WTC11 (cell line): ENCODE data around the gene CYTH3.

Experiments
- AFF4 ChIP-seq: sonication (generic); formaldehyde crosslinking; IDR thresholded peaks from 2 replicates; pipeline ENCODE4 v1.8.1; 2023; ENCODE audit warnings: mild to moderate bottlenecking, missing genetic modification reagents, borderline replicate concordance
- ATF2 ChIP-seq: sonication (generic); formaldehyde crosslinking; IDR thresholded peaks from 2 replicates; pipeline ENCODE4 v1.8.1; 2022; ENCODE audit warnings: low read depth, missing genetic modification reagents, borderline replicate concordance
- CDX4 ChIP-seq: fragments of 250-450 bp; sonication (Bioruptor Pico); IDR thresholded peaks from 2 replicates; pipeline ENCODE4 v1.9.0; 2021; ENCODE audit warnings: moderate library complexity, mild to moderate bottlenecking, inconsistent platforms, borderline replicate concordance
- CREB1 ChIP-seq: sonication (generic); formaldehyde crosslinking; IDR thresholded peaks from 2 replicates; pipeline ENCODE4 v1.8.0; 2023; ENCODE audit warnings: mild to moderate bottlenecking, missing genetic modification reagents
- NR2C2 ChIP-seq: sonication (generic); formaldehyde crosslinking; IDR thresholded peaks from 2 replicates; pipeline ENCODE4 v1.8.0; 2022; ENCODE audit warnings: mild to moderate bottlenecking, missing genetic modification reagents
- NR3C1 ChIP-seq: sonication (generic); formaldehyde crosslinking; conservative IDR thresholded peaks from 2 replicates; pipeline ENCODE4 v1.8.1; 2023; ENCODE audit warnings: low read depth, mild to moderate bottlenecking, missing genetic modification reagents
- TP53 ChIP-seq: sonication (generic); formaldehyde crosslinking; IDR thresholded peaks from 2 replicates; pipeline ENCODE4 v1.8.1; 2023; ENCODE audit warnings: mild to moderate bottlenecking, missing genetic modification reagents
- USF1 ChIP-seq: sonication (generic); formaldehyde crosslinking; IDR thresholded peaks from 2 replicates; pipeline ENCODE4 v1.8.0; 2022; ENCODE audit warnings: mild to moderate bottlenecking, missing genetic modification reagents
- ZBTB21 ChIP-seq: sonication (generic); formaldehyde crosslinking; IDR thresholded peaks from 2 replicates; pipeline ENCODE4 v1.8.1; 2023; ENCODE audit warnings: mild to moderate bottlenecking, missing genetic modification reagents, borderline replicate concordance
- ZSCAN18 ChIP-seq: fragments of 250-450 bp; sonication (Bioruptor Pico); IDR thresholded peaks from 2 replicates; pipeline ENCODE4 v2.1.2; 2022; ENCODE audit warnings: mild to moderate bottlenecking, moderate library complexity
- TF ChIP-seq, protein P1 (sequence below): fragments of 200-600 bp; IDR thresholded peaks from 2 replicates; pipeline ENCODE4 v1.8.0; 2022; ENCODE audit warnings: antibody characterized with exemption
- TF ChIP-seq, protein P2 (sequence below): sonication (generic); formaldehyde crosslinking; IDR thresholded peaks from 2 replicates; pipeline ENCODE4 v1.8.1; 2023; ENCODE audit warnings: mild to moderate bottlenecking, missing genetic modification reagents, moderate library complexity
- TF ChIP-seq, protein P3 (sequence below): sonication (generic); formaldehyde crosslinking; IDR thresholded peaks from 2 replicates; pipeline ENCODE4 v1.8.0; 2022; ENCODE audit warnings: mild to moderate bottlenecking, missing genetic modification reagents
- TF ChIP-seq, protein P4 (sequence below): sonication (generic); formaldehyde crosslinking; IDR thresholded peaks from 2 replicates; pipeline ENCODE4 v1.8.1; 2022; ENCODE audit warnings: missing genetic modification reagents, borderline replicate concordance

GRCh38 chr7:6127110-6127490, 145.3 kb downstream of the CYTH3 start:
- TF ChIP-seq CDX4 (CRISPR knock-in tag) (no peak), AFF4 (CRISPR knock-in tag) (no peak), USF1 (CRISPR knock-in tag) (no peak), CREB1 (no peak), ATF2 (CRISPR knock-in tag) (no peak), NR2C2 (CRISPR knock-in tag) (no peak), ZBTB21 (CRISPR knock-in tag) (no peak), TP53 (CRISPR knock-in tag) (no peak), ZSCAN18 (CRISPR knock-in tag) (no peak), NR3C1 (CRISPR knock-in tag) (no peak)
- TF ChIP-seq, protein P1, sequence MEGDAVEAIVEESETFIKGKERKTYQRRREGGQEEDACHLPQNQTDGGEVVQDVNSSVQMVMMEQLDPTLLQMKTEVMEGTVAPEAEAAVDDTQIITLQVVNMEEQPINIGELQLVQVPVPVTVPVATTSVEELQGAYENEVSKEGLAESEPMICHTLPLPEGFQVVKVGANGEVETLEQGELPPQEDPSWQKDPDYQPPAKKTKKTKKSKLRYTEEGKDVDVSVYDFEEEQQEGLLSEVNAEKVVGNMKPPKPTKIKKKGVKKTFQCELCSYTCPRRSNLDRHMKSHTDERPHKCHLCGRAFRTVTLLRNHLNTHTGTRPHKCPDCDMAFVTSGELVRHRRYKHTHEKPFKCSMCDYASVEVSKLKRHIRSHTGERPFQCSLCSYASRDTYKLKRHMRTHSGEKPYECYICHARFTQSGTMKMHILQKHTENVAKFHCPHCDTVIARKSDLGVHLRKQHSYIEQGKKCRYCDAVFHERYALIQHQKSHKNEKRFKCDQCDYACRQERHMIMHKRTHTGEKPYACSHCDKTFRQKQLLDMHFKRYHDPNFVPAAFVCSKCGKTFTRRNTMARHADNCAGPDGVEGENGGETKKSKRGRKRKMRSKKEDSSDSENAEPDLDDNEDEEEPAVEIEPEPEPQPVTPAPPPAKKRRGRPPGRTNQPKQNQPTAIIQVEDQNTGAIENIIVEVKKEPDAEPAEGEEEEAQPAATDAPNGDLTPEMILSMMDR = no peak
- TF ChIP-seq, protein P2, sequence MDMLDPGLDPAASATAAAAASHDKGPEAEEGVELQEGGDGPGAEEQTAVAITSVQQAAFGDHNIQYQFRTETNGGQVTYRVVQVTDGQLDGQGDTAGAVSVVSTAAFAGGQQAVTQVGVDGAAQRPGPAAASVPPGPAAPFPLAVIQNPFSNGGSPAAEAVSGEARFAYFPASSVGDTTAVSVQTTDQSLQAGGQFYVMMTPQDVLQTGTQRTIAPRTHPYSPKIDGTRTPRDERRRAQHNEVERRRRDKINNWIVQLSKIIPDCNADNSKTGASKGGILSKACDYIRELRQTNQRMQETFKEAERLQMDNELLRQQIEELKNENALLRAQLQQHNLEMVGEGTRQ (CRISPR knock-in tag) = no peak
- TF ChIP-seq, protein P3, sequence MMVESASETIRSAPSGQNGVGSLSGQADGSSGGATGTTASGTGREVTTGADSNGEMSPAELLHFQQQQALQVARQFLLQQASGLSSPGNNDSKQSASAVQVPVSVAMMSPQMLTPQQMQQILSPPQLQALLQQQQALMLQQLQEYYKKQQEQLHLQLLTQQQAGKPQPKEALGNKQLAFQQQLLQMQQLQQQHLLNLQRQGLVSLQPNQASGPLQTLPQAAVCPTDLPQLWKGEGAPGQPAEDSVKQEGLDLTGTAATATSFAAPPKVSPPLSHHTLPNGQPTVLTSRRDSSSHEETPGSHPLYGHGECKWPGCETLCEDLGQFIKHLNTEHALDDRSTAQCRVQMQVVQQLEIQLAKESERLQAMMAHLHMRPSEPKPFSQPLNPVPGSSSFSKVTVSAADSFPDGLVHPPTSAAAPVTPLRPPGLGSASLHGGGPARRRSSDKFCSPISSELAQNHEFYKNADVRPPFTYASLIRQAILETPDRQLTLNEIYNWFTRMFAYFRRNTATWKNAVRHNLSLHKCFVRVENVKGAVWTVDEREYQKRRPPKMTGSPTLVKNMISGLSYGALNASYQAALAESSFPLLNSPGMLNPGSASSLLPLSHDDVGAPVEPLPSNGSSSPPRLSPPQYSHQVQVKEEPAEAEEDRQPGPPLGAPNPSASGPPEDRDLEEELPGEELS (CRISPR knock-in tag) = no peak
- TF ChIP-seq, protein P4, sequence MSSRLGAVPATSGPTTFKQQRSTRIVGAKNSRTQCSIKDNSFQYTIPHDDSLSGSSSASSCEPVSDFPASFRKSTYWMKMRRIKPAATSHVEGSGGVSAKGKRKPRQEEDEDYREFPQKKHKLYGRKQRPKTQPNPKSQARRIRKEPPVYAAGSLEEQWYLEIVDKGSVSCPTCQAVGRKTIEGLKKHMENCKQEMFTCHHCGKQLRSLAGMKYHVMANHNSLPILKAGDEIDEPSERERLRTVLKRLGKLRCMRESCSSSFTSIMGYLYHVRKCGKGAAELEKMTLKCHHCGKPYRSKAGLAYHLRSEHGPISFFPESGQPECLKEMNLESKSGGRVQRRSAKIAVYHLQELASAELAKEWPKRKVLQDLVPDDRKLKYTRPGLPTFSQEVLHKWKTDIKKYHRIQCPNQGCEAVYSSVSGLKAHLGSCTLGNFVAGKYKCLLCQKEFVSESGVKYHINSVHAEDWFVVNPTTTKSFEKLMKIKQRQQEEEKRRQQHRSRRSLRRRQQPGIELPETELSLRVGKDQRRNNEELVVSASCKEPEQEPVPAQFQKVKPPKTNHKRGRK (CRISPR knock-in tag) = no peak
